ENCODE data around the gene C10orf53. TPM values are rescaled to one million over a fixed set of nuclear protein-coding genes. Genes with fewer than 3 reads are reported as not detected.

C10orf53 gene
- total RNA-seq, 1 experiment from 2014 or later: not detected

- no peaks in the 10 kb centered on the region for H3K79me2 ChIP-seq (ENCODE audit: low read length)
- no peaks in the 10 kb centered on the region for H4K20me1 ChIP-seq (ENCODE audit: low read length)
- no peak overlapping the region for H3K27ac ChIP-seq (ENCODE audit: low read length)
- H3F3A ChIP-seq (ENCODE audit: low read length, unreplicated experiment): no peaks in the 10 kb centered on the region
- no peak overlapping the region for H3K4me3 ChIP-seq (ENCODE audit: low read length)
- H3K27me3 ChIP-seq (ENCODE audit: low read length): peaks cover 97% of the 10 kb centered on the region
- BruUV-seq (replicated peaks): no TSS peak
- ATAC-seq (no peak), DNase-seq (no peak)
- H3K9me3 ChIP-seq (ENCODE audit: low read length): no peaks in the 10 kb centered on the region
- H3K36me3 ChIP-seq (ENCODE audit: low read depth, low read length): no peaks in the 10 kb centered on the region
- H3K4me1 ChIP-seq (ENCODE audit: insufficient read depth, low read length): no peaks in the 10 kb centered on the region
- H3K9me2 ChIP-seq (replicated peaks; ENCODE audit: low read length): no peaks in the 10 kb centered on the region
- ChIA-PET POLR2A (ENCODE audit: unreplicated experiment) (no interaction called here), CTCF (no interaction called here)
- H3K4me2 ChIP-seq (ENCODE audit: low read length): no peak overlapping the region
- intact Hi-C loops (cut with micrococcal nuclease): no loop called here
- H3K9ac ChIP-seq (ENCODE audit: low read length): no peak overlapping the region
- H2AFZ ChIP-seq (ENCODE audit: low read length): no peak overlapping the region
- TF ChIP-seq CTCF (conservative IDR thresholded peaks at IDR 0.05; ENCODE audit: low read depth, low read length): no peak
- no peak for TF ChIP-seq EZH2phosphoT487 (IDR thresholded peaks at IDR 0.05; ENCODE audit: borderline replicate concordance, low read length)
- no peak for TF ChIP-seq EZH2 (IDR thresholded peaks at IDR 0.05; ENCODE audit: low read length, unreplicated experiment)
Observed at GRCh38 chr10:49645871-49646870, 33.3 kb upstream of the C10orf53 start.

GRCh38 chr10:49647554-49647953 lies 31.9 kb upstream of the C10orf53 start:
- intact Hi-C loops (cut with micrococcal nuclease): no loop called here
- ATAC-seq (no peak), DNase-seq (no peak)
- H3K9ac ChIP-seq (ENCODE audit: low read length): no peak overlapping the region
- BruUV-seq (replicated peaks): no TSS peak
- H3K27me3 ChIP-seq (ENCODE audit: low read length): peaks cover 97% of the 10 kb centered on the region
- TF ChIP-seq CTCF (conservative IDR thresholded peaks at IDR 0.05; ENCODE audit: low read depth, low read length) (no peak), EZH2phosphoT487 (IDR thresholded peaks at IDR 0.05; ENCODE audit: borderline replicate concordance, low read length) (no peak), EZH2 (IDR thresholded peaks at IDR 0.05; ENCODE audit: low read length, unreplicated experiment) (no peak)
- no peak overlapping the region for H3K4me2 ChIP-seq (ENCODE audit: low read length)
- H4K20me1 ChIP-seq (ENCODE audit: low read length): no peaks in the 10 kb centered on the region
- no peaks in the 10 kb centered on the region for H3F3A ChIP-seq (ENCODE audit: low read length, unreplicated experiment)
- ChIA-PET POLR2A (ENCODE audit: unreplicated experiment) (no interaction called here), CTCF (no interaction called here)
- H3K9me3 ChIP-seq (ENCODE audit: low read length): no peaks in the 10 kb centered on the region
- H3K79me2 ChIP-seq (ENCODE audit: low read length): no peaks in the 10 kb centered on the region
- no peak overlapping the region for H2AFZ ChIP-seq (ENCODE audit: low read length)
- no peaks in the 10 kb centered on the region for H3K4me1 ChIP-seq (ENCODE audit: insufficient read depth, low read length)
- no peaks in the 10 kb centered on the region for H3K9me2 ChIP-seq (replicated peaks; ENCODE audit: low read length)
- no peak overlapping the region for H3K27ac ChIP-seq (ENCODE audit: low read length)
- no peak overlapping the region for H3K4me3 ChIP-seq (ENCODE audit: low read length)
- no peaks in the 10 kb centered on the region for H3K36me3 ChIP-seq (ENCODE audit: low read depth, low read length)

Data from PC-3 (cell line).